Right lobe of liver (tissue), 6 donors: ENCODE results near the gene KRT33B. TPM values are rescaled to one million over a fixed set of nuclear protein-coding genes. Genes with fewer than 3 reads are reported as not detected.

ENCODE experiments used
- ATAC-seq, 4 donors: fragments of 200-7000 bp; cut with Tn5 transposase; one replicate each; pipeline ENCODE4 v1.9.1; 2020; ENCODE audit warnings: mild to moderate bottlenecking in 4 of 4, moderate library complexity in 4 of 4
- DNase-seq, 3 donors: peaks; one replicate each; pipeline ENCODE4 v3.0.0-alpha.2; 2020
- H3K27ac ChIP-seq, 3 donors: fragments of 200-600 bp; one replicate each; pipeline ENCODE4 v1.8.0; 2022
- H3K27me3 ChIP-seq, 2 donors: fragments of 200-600 bp; one replicate each; pipeline ENCODE4 v1.8.0; 2022
- H3K36me3 ChIP-seq, 4 donors: fragments of 200-600 bp; sonication (generic) in 1 of 4; one replicate each; pipeline versions ENCODE4 v1.5.1 to v1.8.0; 2017 to 2022; ENCODE audit warnings: control low read depth in 1 of 4
- H3K4me1 ChIP-seq, 4 donors: fragments of 200-600 bp; sonication (generic) in 1 of 4; one replicate each; pipeline versions ENCODE4 v1.5.1 to v1.8.0; 2017 to 2022; ENCODE audit warnings: control low read depth in 1 of 4
- H3K4me3 ChIP-seq, 3 donors: fragments of 200-600 bp; one replicate each; pipeline ENCODE4 v1.8.0; 2022
- H3K9me3 ChIP-seq, 4 donors: fragments of 200-600 bp; sonication (generic) in 1 of 4; one replicate each; pipeline versions ENCODE4 v1.5.1 to v1.8.0; 2017 to 2022; ENCODE audit warnings: control low read depth in 1 of 4
- POLR2A ChIP-seq: fragments of 450-650 bp; IDR thresholded peaks from one replicate; pipeline ENCODE4 v1.6.1; 2017; ENCODE audit warnings: antibody characterized with exemption, mild to moderate bottlenecking
- WGBS: methylation state at CpG from one replicate; pipeline ENCODE4 v1.1.6; 2018; ENCODE audit warnings: low coverage, low lambda C conversion rate; ENCODE audit not compliant: insufficient coverage; ENCODE audit errors: missing lambda C conversion rate; 5-methylcytosine and 5-hydroxymethylcytosine counted together
- intact Hi-C, 2 donors: fragments of 100-400 bp; cut with DNase I; formaldehyde crosslinking; loops; one replicate each; pipeline versions ENCODE4 v1.11.2 to v1.14.1; 2022
- total RNA-seq, 6 experiments: library from RNA; depleted of rRNA in 2 of 6; stranded (reverse); fragments of >200 nt in 2 of 6; fragmentation: NEBNext Ultra II Directional in 3 of 6; extraction: Animal tissue kit (Norgen Biotek cat#: 25700) in 3 of 6; gene quantifications; one replicate each; pipeline versions ENCODE4 v1.1.0 to v1.2.4, GENCODE V29; 2016 to 2023
- TF ChIP-seq, protein P1 (sequence below), 4 donors: fragments of 200-600 bp in 3 of 4; fragments of 450-650 bp in 1 of 4; IDR thresholded peaks; one replicate each; pipeline versions ENCODE4 v1.5.1 to v1.8.0; 2016 to 2022; ENCODE audit warnings: antibody characterized with exemption in 4 of 4, mild to moderate bottlenecking in 2 of 4
- donor health status: DM: no; HTN: yes; CAD: no.
- donor health status: DM: no; HTN: no; CAD: no.
- donor health status: DM: no; HTN: no; CAD: no.
- donor health status: DM: no; HTN: yes; CAD: no.
- donor health status: DM: no; HTN: yes; CAD: no.

Gene KRT33B
- total RNA-seq, 6 experiments from 2014 or later = not detected

DNA sequence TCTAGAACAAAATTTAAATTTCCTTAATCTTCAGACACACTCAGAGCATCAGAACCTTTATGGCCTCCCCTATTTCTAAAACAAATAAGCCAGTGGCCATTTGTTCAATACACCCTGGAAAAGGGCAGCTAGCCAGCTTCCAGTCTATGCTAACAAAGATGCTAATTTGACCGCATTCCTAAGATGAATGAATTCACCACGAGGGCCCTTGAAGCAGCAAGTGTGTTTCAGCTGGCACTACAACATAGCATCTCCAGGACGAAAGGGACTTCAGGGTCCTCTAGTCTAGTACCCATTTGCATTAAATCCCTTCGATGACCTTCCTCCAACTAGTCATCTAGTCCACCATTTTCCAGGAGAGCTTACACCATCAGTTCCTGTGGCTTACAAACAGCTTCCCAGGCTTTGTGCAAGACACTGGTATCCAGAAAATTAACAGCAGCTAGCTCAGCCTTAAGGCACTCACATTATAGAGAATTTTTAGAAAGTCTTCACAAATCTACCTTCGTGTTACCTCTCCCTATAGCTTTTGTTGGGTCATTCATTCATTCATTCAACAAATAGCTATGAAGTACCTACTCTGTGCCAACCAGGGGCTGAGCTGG is 43.8 kb upstream of the KRT33B start:
- Histone ChIP-seq H3K27me3 (no peaks in the 10 kb centered on the region), H3K4me3 (no peak overlapping the region), H3K36me3 (no peaks in the 10 kb centered on the region), H3K4me1 (peaks cover 0 to 23% (median 6%) of the 10 kb centered on the region in 4 donors), H3K27ac (no peak overlapping the region), H3K9me3 (no peaks in the 10 kb centered on the region)
- DNase-seq (no peak), ATAC-seq (no peak)
- intact Hi-C loops = no loop called here
- TF ChIP-seq POLR2A = no peak
- TF ChIP-seq, protein P1, sequence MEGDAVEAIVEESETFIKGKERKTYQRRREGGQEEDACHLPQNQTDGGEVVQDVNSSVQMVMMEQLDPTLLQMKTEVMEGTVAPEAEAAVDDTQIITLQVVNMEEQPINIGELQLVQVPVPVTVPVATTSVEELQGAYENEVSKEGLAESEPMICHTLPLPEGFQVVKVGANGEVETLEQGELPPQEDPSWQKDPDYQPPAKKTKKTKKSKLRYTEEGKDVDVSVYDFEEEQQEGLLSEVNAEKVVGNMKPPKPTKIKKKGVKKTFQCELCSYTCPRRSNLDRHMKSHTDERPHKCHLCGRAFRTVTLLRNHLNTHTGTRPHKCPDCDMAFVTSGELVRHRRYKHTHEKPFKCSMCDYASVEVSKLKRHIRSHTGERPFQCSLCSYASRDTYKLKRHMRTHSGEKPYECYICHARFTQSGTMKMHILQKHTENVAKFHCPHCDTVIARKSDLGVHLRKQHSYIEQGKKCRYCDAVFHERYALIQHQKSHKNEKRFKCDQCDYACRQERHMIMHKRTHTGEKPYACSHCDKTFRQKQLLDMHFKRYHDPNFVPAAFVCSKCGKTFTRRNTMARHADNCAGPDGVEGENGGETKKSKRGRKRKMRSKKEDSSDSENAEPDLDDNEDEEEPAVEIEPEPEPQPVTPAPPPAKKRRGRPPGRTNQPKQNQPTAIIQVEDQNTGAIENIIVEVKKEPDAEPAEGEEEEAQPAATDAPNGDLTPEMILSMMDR (IDR thresholded peaks at IDR 0.05) = no peak
- WGBS = 60% methylated on average over 5 of the region's 5 CpGs

DNA sequence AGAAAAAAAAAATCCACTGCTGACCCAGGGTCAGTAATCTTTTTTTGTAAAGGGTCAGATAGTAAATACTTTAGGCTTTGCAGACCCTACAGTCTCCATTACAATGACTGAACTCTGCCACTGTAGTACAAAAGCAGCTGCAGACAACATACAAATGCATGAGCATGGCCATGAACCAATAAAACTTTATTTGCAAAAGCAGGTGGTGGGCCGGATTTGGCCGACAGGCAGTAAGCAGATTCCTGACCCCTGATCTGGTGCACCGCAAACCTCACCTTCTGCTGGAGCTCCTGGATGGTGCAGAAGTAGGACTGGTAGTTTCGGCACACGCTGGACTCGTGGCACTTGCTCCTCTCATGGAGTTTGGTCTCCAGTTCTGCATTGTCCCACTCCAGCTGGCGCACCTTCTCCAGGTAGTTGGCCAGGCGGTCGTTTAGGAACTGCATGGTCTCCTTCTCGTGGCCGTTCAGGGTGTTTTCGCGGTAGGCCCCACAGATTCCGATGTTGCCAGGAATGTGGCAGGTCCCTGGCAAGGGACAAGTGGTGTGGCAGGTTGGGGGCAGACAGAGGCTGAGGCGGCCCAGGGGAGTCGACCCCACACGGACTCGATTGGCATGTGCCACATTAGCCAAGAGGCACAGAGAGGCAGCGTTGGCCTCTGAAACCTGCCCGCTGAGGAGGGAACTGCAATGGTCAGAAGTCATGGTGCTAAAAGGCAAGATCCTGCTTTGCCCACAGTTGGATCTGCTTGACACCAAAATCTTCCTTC is 41.6 kb upstream of the KRT33B start:
- H3K36me3 ChIP-seq = no peaks in the 10 kb centered on the region
- TF ChIP-seq, protein P1 (IDR thresholded peaks at IDR 0.05) = no peak
- TF ChIP-seq POLR2A = no peak
- no peak overlapping the region for H3K27ac ChIP-seq
- peaks cover 0 to 12% (median 1%) of the 10 kb centered on the region in 4 donors for H3K4me1 ChIP-seq
- DNase-seq (no peak), ATAC-seq (no peak)
- no peaks in the 10 kb centered on the region for H3K27me3 ChIP-seq
- H3K9me3 ChIP-seq = no peaks in the 10 kb centered on the region
- no peak overlapping the region for H3K4me3 ChIP-seq
- intact Hi-C loops = no loop called here
- WGBS = 97% methylated on average over 11 of the region's 20 CpGs

DNA sequence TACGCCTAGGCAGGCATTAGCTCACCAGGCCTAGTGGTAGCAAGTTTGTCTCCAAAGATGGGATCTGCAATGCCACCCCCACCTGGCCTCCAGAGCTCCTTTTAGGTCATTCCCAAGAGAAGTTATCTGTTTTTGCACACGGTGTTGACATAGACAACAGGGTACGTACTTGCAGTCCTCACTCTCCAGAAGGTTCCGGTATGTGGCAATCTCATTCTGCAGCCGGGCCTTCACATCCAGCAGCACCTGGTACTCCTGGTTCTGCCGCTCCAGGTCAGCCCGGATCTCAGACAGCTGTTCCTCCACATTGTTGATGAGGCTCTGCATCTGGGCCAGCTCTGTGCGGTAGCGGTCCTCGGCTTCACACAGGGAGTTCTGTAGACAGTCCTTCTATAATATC is 37.6 kb upstream of the KRT33B start:
- 60% methylated on average over 2 of the region's 10 CpGs for WGBS
- intact Hi-C loops = no loop called here
- H3K4me3 ChIP-seq = no peak overlapping the region
- no peak for TF ChIP-seq POLR2A
- TF ChIP-seq, protein P1 (IDR thresholded peaks at IDR 0.05) = no peak
- ATAC-seq (no peak), DNase-seq (no peak)
- no peaks in the 10 kb centered on the region for H3K36me3 ChIP-seq
- H3K27me3 ChIP-seq = no peaks in the 10 kb centered on the region
- no peaks in the 10 kb centered on the region for H3K4me1 ChIP-seq
- H3K27ac ChIP-seq = no peak overlapping the region
- no peaks in the 10 kb centered on the region for H3K9me3 ChIP-seq

DNA sequence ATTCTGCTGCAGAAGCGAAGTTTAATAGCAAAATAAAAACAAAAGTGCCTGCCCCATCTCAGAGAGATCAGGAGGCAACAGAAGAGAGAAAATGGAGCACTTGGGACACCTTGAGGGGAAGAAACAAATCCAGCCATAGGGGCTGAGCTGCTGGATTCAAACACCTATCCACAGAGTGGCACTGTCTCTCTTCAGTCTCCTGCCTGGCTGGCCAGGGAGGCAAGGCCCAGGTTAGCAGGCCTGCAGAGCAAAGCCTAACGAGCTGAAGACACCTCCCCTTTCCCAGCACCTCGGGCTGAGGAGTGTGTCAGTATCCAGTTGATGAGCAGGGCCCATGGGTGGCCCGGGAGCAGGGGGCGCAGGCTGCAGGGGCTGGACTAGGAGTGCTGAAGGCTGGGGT is 36.6 kb upstream of the KRT33B start:
- TF ChIP-seq, protein P1 (IDR thresholded peaks at IDR 0.05) = no peak
- TF ChIP-seq POLR2A = no peak
- 30% methylated on average over 4 of the region's 5 CpGs for WGBS
- no peak overlapping the region for H3K27ac ChIP-seq
- no peak for ATAC-seq
- DNase-seq = no peak
- H3K36me3 ChIP-seq = no peaks in the 10 kb centered on the region
- no peak overlapping the region for H3K4me3 ChIP-seq
- no peaks in the 10 kb centered on the region for H3K9me3 ChIP-seq
- H3K4me1 ChIP-seq = no peaks in the 10 kb centered on the region
- intact Hi-C loops = no loop called here
- H3K27me3 ChIP-seq = no peaks in the 10 kb centered on the region
